SH-SY5Y (cell line): ENCODE results near the gene SUSD3.

Experiments used
- GATA2 ChIP-seq: IDR thresholded peaks from 2 replicates; pipeline ENCODE4 v1.6.1; 2011; ENCODE audit warnings: mild to moderate bottlenecking, low read depth, low read length
- GATA3 ChIP-seq: IDR thresholded peaks from 2 replicates; pipeline ENCODE4 v1.6.1; 2011; ENCODE audit warnings: low read depth, mild to moderate bottlenecking, low read length, moderate library complexity

SUSD3 gene

GRCh38 chr9:93121316-93122241, 63.1 kb downstream of the SUSD3 start:
- TF ChIP-seq GATA2 = no peak
- TF ChIP-seq GATA3 = no peak

- TF ChIP-seq GATA3 (no peak), GATA2 (no peak)
These were observed 64.3 kb downstream of the SUSD3 start for GRCh38 chr9:93122721-93123221.

GRCh38 chr9:93123561-93124283, 65.2 kb downstream of the SUSD3 start:
- no peak for TF ChIP-seq GATA2
- no peak for TF ChIP-seq GATA3

- no peak for TF ChIP-seq GATA2
- no peak for TF ChIP-seq GATA3
These were observed 66.3 kb downstream of the SUSD3 start for GRCh38 chr9:93124793-93125192.

- no peak for TF ChIP-seq GATA2
- TF ChIP-seq GATA3 = no peak
These were observed 66.9 kb downstream of the SUSD3 start for GRCh38 chr9:93125331-93125894.

- TF ChIP-seq GATA3 = no peak
- TF ChIP-seq GATA2 = no peak
These were observed 67.8 kb downstream of the SUSD3 start for GRCh38 chr9:93126151-93126781.

GRCh38 chr9:93126825-93127368, 68.4 kb downstream of the SUSD3 start:
- no peak for TF ChIP-seq GATA3
- no peak for TF ChIP-seq GATA2

GRCh38 chr9:93127395-93127911, 69.0 kb downstream of the SUSD3 start:
- TF ChIP-seq GATA2 = no peak
- TF ChIP-seq GATA3 = no peak

GRCh38 chr9:93128011-93128714, 69.7 kb downstream of the SUSD3 start:
- no peak for TF ChIP-seq GATA2
- no peak for TF ChIP-seq GATA3

GRCh38 chr9:93128715-93129224, 70.3 kb downstream of the SUSD3 start:
- TF ChIP-seq GATA2 = no peak
- no peak for TF ChIP-seq GATA3

- TF ChIP-seq GATA2 = no peak
- TF ChIP-seq GATA3 = no peak
These were observed 70.8 kb downstream of the SUSD3 start for GRCh38 chr9:93129286-93129685.

- TF ChIP-seq GATA3 (no peak), GATA2 (no peak)
These were observed 71.4 kb downstream of the SUSD3 start for GRCh38 chr9:93129691-93130500.
